CD4-positive, alpha-beta T cell (primary cell): ENCODE measurements around the gene NFE2L1. TPM values are rescaled to one million over a fixed set of nuclear protein-coding genes. Genes with fewer than 3 reads are reported as not detected.

Experiments
- ATAC-seq: fragments of 200-7000 bp; cut with Tn5 transposase; one replicate; pipeline ENCODE4 v1.10.0; 2022; ENCODE audit warnings: mild to moderate bottlenecking; ENCODE audit not compliant: poor library complexity
- CTCF ChIA-PET: fragments of 350-600 bp; sonication (Branson Sonifier 250); formaldehyde crosslinking; loops from one replicate; lab custom pipeline; 2021; ENCODE audit warnings: antibody characterized with exemption, inconsistent platforms; lab: Charles Lee
- POLR2A ChIA-PET: fragments of 350-600 bp; sonication (Branson Sonifier 250); formaldehyde crosslinking; loops from one replicate; lab custom pipeline; 2021; ENCODE audit warnings: antibody characterized with exemption, inconsistent platforms; lab: Charles Lee
- DNase-seq, 14 experiments: peaks; one replicate each; pipeline ENCODE4 v3.0.0-alpha.2; 2013 to 2020; ENCODE audit warnings: mixed read lengths in 2 of 14
- H3K27ac ChIP-seq, 2 donors: one replicate each; pipeline versions ENCODE4 v1.5.1 to v1.7.0; 2013; ENCODE audit warnings: low read length in 2 of 2, low read depth in 1 of 2, mild to moderate bottlenecking in 1 of 2
- H3K27me3 ChIP-seq, 2 experiments: 1 replicate in 1 of 2; 2 replicates in 1 of 2; pipeline versions ENCODE4 v1.6.1 to v1.7.0; 2013; ENCODE audit warnings: low read length in 2 of 2, control low read depth in 1 of 2, mild to moderate bottlenecking in 1 of 2, moderate library complexity in 1 of 2; ENCODE audit not compliant: insufficient read depth in 2 of 2, control insufficient read depth in 1 of 2
- H3K36me3 ChIP-seq: one replicate; pipeline ENCODE4 v1.6.1; 2013; ENCODE audit warnings: low read length, control low read depth; ENCODE audit not compliant: insufficient read depth
- H3K4me1 ChIP-seq: one replicate; pipeline ENCODE4 v1.6.1; 2013; ENCODE audit warnings: low read length, control low read depth; ENCODE audit not compliant: insufficient read depth
- H3K4me3 ChIP-seq: one replicate; pipeline ENCODE4 v1.5.1; 2013; ENCODE audit warnings: mild to moderate bottlenecking, low read length, moderate library complexity
- H3K9me3 ChIP-seq, 2 experiments: 1 replicate in 1 of 2; 2 replicates in 1 of 2; pipeline versions ENCODE4 v1.6.1 to v1.7.0; 2013; ENCODE audit warnings: low read length in 2 of 2, mild to moderate bottlenecking in 2 of 2, control low read depth in 1 of 2, moderate library complexity in 1 of 2; ENCODE audit not compliant: control insufficient read depth in 1 of 2, insufficient read depth in 1 of 2
- H3K27ac Mint-ChIP-seq: one replicate; pipeline ENCODE4 v1.8.0; 2020; ENCODE audit warnings: mixed read lengths
- H3K27me3 Mint-ChIP-seq: one replicate; pipeline ENCODE4 v1.8.0; 2021; ENCODE audit warnings: mixed read lengths
- H3K36me3 Mint-ChIP-seq: one replicate; pipeline ENCODE4 v1.8.0; 2021; ENCODE audit warnings: low read depth, mixed read lengths
- H3K4me1 Mint-ChIP-seq: one replicate; pipeline ENCODE4 v1.8.0; 2021; ENCODE audit warnings: low read depth, mixed read lengths
- H3K4me3 Mint-ChIP-seq: one replicate; pipeline ENCODE4 v1.8.0; 2020; ENCODE audit warnings: mild to moderate bottlenecking, mixed read lengths
- H3K9me3 Mint-ChIP-seq: one replicate; pipeline ENCODE4 v1.8.0; 2020; ENCODE audit warnings: mixed read lengths
- intact Hi-C, 2 experiments: fragments of 100-400 bp; cut with DNase I in 1 of 2; cut with micrococcal nuclease in 1 of 2; formaldehyde crosslinking; loops; one replicate each; pipeline versions ENCODE4 v1.15.1 to v1.9.0; 2023 to 2025; cut with DNase I, micrococcal nuclease
- microRNA-seq: library from miRNA; unstranded; fragments of <30 nt; microRNA quantifications from one replicate; pipeline ENCODE4 v1.2.0, GENCODE V29; 2021; ENCODE audit warnings: borderline microRNAs expressed, borderline replicate concordance
- total RNA-seq, 174 experiments: library from RNA in 2 of 174; stranded (reverse) in 2 of 174; gene quantifications; one replicate each; pipeline ENCODE4 v1.2.3 and lab custom pipeline; 2021 to 2026
- TF ChIP-seq, protein P1 (sequence below): fragments of 200-600 bp; IDR thresholded peaks from one replicate; pipeline ENCODE4 v1.8.0; 2022; ENCODE audit warnings: antibody characterized with exemption, mild to moderate bottlenecking

NFE2L1 gene
- total RNA-seq, 2 experiments from 2014 or later, result 28.1 to 30.6 TPM

DNA sequence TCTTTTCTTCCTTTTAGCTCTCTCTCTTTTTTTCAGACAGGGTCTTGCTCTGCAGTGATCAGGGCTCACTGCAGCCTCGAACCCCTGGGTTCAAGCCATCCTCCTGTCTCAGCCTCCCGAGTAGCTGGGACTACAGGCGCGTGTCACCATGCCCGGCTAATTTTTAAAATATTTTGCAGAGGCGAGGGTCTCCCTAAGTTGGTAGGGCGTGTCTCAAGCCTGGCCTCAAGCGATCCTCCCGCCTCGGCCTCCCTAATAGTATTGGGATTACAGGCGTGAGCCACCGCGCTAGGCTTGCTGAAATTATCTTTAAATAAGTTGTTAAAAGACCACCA is 58.6 kb downstream of the NFE2L1 start:
- no peaks in the 10 kb centered on the region for H3K9me3 Mint-ChIP-seq
- TF ChIP-seq, protein P1, sequence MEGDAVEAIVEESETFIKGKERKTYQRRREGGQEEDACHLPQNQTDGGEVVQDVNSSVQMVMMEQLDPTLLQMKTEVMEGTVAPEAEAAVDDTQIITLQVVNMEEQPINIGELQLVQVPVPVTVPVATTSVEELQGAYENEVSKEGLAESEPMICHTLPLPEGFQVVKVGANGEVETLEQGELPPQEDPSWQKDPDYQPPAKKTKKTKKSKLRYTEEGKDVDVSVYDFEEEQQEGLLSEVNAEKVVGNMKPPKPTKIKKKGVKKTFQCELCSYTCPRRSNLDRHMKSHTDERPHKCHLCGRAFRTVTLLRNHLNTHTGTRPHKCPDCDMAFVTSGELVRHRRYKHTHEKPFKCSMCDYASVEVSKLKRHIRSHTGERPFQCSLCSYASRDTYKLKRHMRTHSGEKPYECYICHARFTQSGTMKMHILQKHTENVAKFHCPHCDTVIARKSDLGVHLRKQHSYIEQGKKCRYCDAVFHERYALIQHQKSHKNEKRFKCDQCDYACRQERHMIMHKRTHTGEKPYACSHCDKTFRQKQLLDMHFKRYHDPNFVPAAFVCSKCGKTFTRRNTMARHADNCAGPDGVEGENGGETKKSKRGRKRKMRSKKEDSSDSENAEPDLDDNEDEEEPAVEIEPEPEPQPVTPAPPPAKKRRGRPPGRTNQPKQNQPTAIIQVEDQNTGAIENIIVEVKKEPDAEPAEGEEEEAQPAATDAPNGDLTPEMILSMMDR, result no peak
- ChIA-PET POLR2A (interaction anchor here (0.6 to 1.5 kb wide), 8 partner anchors 15 to 786 kb away, joined by 3 to 8 read pairs (median 4); partner anchors contain the start of genes ATP5MC1, KPNB1 and PNPO), CTCF (interaction anchor here (1.5 to 2.7 kb wide), 2 partner anchors 81 to 136 kb away, joined by 4 to 7 read pairs; partner anchors contain the start of gene CDK5RAP3)
- H3K4me1 ChIP-seq, result peaks cover 37% of the 10 kb centered on the region
- H3K36me3 Mint-ChIP-seq, result peaks cover 10% of the 10 kb centered on the region
- H3K27ac Mint-ChIP-seq, result peak overlapping the region; percentile 88
- intact Hi-C loops, result loop anchor here (1.0 to 10.0 kb wide), 4 partner anchors 58 to 272 kb away; partner anchors contain the start of genes LRRC46 (in 1 of the 2), MRPL10 (in 1 of the 2), NFE2L1 (in 1 of the 2) and SP2 (in 1 of the 2)
- H3K4me3 Mint-ChIP-seq, result peak overlapping the region; percentile 97
- ATAC-seq (no peak), DNase-seq (no peak)
- H3K27me3 ChIP-seq, result no peaks in the 10 kb centered on the region
- no peaks in the 10 kb centered on the region for H3K9me3 ChIP-seq
- H3K27me3 Mint-ChIP-seq, result no peaks in the 10 kb centered on the region
- peak overlapping the region; percentile 92 for H3K4me3 ChIP-seq
- H3K36me3 ChIP-seq, result no peaks in the 10 kb centered on the region
- H3K27ac ChIP-seq, result peak overlapping the region; percentile 84 to 93
- H3K4me1 Mint-ChIP-seq, result peaks cover 63% of the 10 kb centered on the region

DNA sequence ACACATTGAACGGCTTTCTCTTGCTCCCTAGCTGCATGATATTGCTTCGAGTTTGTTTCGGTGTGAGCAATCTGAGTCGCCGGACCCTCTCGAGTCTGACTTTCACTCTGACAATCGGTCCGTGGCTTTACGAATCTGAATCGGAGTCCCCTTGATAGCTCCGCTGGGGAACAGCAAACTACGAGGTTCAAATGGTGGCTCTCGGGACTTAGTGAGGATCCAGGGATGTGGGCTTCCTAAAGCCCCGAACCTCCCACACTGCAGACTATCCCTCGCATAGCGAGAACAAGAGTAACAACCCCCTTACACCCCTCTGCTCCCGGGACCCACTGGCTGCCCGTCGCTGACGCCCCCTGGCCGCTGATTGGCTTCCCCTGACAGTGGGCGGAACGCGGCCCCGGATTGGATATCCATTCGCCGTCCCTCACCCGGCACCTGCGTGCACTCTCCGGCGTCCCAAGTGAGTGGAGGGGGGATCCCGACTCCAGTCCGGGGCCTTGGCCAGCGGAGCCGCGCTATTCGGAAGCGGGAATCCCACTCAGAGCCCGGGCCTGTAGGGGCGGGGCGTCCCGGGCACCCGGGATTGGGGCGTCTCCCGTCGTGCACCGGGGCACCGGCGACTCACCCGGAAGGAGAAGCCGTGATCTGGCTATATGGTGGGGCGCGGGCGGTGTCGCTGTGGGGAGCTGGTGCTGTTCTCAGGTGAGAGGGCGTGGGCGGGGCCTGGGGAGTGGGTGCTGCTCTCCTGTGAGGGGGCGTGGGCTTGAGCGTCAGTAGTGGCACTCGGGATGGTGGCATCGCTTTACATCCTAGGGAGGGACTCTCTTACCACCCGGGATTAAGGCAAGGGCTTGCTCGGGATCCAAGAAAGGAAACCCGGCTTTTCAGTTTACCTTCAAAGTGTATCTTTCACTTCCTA is 59.2 kb downstream of the NFE2L1 start, which contains the start of gene SNX11:
TSS of gene SNX11 (plus strand) at position 630 of the 919 bp plus-strand sequence. CDS start 4,278 bp downstream, outside the sequence.
- Histone ChIP-seq H3K4me1 (peaks cover 40% of the 10 kb centered on the region), H3K36me3 (peaks cover under 1% of the 10 kb centered on the region), H3K4me3 (peak within 1 kb of the TSS; percentile 92), H3K27me3 (no peaks in the 10 kb centered on the region), H3K9me3 (no peaks in the 10 kb centered on the region), H3K27ac (peak within 1 kb of the TSS; percentile 84 to 93)
- ATAC-seq (peak; percentile 93), DNase-seq (peak; percentile 86 to 97 (median 94))
- no peaks in the 10 kb centered on the region for H3K27me3 Mint-ChIP-seq
- ChIA-PET CTCF (interaction anchor here (0.8 to 2.7 kb wide), 6 partner anchors 10 to 136 kb away, joined by 3 to 9 read pairs (median 4); partner anchors contain the start of gene CDK5RAP3), POLR2A (interaction anchor here (0.6 to 2.3 kb wide), 16 partner anchors 8 to 785 kb away, joined by 3 to 14 read pairs (median 4); partner anchors contain the start of genes ATP5MC1, KPNB1, NFE2L1 and OSBPL7)
- TF ChIP-seq, protein P1, result no peak
- H3K9me3 Mint-ChIP-seq, result no peaks in the 10 kb centered on the region
- peaks cover 63% of the 10 kb centered on the region for H3K4me1 Mint-ChIP-seq
- H3K27ac Mint-ChIP-seq, result peak within 1 kb of the TSS; percentile 88
- intact Hi-C loops, result loop anchor here (1.0 to 10.0 kb wide), 5 partner anchors 59 to 273 kb away; partner anchors contain the start of genes LRRC46 (in 1 of the 2), MRPL10 (in 1 of the 2), NFE2L1 (in 1 of the 2) and SP2 (in 1 of the 2)
- H3K4me3 Mint-ChIP-seq, result peak within 1 kb of the TSS; percentile 97
- peaks cover 10% of the 10 kb centered on the region for H3K36me3 Mint-ChIP-seq

DNA sequence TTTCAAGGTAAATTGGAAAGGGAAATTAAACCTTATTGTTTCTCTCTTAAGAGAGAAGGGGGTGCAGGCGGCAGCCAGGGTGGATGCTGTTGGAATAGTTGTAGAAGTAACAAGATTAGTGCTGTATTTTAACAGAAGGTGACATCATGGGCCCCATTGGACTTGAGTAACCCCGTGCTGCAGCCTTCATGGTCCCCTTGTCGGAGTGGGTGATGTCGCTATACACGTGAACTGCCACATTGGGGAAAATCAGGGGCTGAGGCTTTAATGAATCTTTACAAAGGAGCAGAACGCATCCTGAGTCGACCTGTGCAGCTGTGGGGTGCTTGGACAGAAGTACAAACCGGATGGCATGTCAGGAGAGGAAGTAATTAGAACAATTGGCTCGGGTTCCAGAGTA is 62.6 kb downstream of the NFE2L1 start:
- H3K27ac ChIP-seq, result no peak overlapping the region

More for the DNA sequence above, 62.6 kb downstream of the NFE2L1 start:
- Mint-ChIP-seq H3K27me3 (no peaks in the 10 kb centered on the region), H3K36me3 (peaks cover 17% of the 10 kb centered on the region), H3K27ac (peak overlapping the region; percentile 61), H3K9me3 (no peaks in the 10 kb centered on the region), H3K4me3 (peak overlapping the region; percentile 27), H3K4me1 (peaks cover 55% of the 10 kb centered on the region)
- Histone ChIP-seq H3K36me3 (peaks cover 9% of the 10 kb centered on the region), H3K27me3 (no peaks in the 10 kb centered on the region), H3K4me3 (no peak overlapping the region), H3K4me1 (peaks cover 52% of the 10 kb centered on the region), H3K9me3 (no peaks in the 10 kb centered on the region)
- ATAC-seq, result no peak
- DNase-seq, result no peak
- CTCF ChIA-PET, result no interaction called here
- intact Hi-C loops, result no loop called here
- TF ChIP-seq, protein P1, result no peak
- POLR2A ChIA-PET, result no interaction called here

Small RNA genes lying within 50 kb of the gene (microRNA-seq; reads per million reads assigned to microRNA genes)
- 13.0 reads per million, percentile 43 among the genes with 10 or more reads in this experiment for gene MIR152

Other genes with a start within 250 kb of the NFE2L1 start
- gene OSBPL7, start 226.6 kb upstream of the NFE2L1 start, total RNA-seq, result 10 to 100 TPM; 30.1 to 30.8 TPM
- gene MRPL10, start 216.8 kb upstream of the NFE2L1 start, total RNA-seq, result 10 to 100 TPM; 49.0 to 51.4 TPM
- gene LRRC46, start 216.7 kb upstream of the NFE2L1 start, total RNA-seq, result under 1 TPM; 0.42 to 0.85 TPM
- gene SCRN2, start 207.1 kb upstream of the NFE2L1 start, total RNA-seq, result 10 to 100 TPM; 15.3 to 17.2 TPM
- gene SP6, start 197.2 kb upstream of the NFE2L1 start, total RNA-seq, result under 1 TPM; 0.17 to 0.27 TPM
- gene SP2, start 152.1 kb upstream of the NFE2L1 start, total RNA-seq, result 10 to 100 TPM; 19.9 to 21.5 TPM
- gene PNPO, start 106.8 kb upstream of the NFE2L1 start, total RNA-seq, result 1 to 10 TPM; 2.2 to 2.4 TPM
- not detected for gene PRR15L, start 90.5 kb upstream of the NFE2L1 start, total RNA-seq
- gene CDK5RAP3, start 77.2 kb upstream of the NFE2L1 start, total RNA-seq, result 100 to 1,000 TPM; 206 to 224 TPM
- under 1 TPM; 0.47 to 0.88 TPM for gene COPZ2, start 10.6 kb upstream of the NFE2L1 start, total RNA-seq
- gene CBX1, start 53.1 kb downstream of the NFE2L1 start, total RNA-seq, result 1 to 10 TPM; 5.5 to 6.6 TPM
- 1 to 10 TPM; 6.8 to 8.7 TPM for gene SNX11, start 59.4 kb downstream of the NFE2L1 start, total RNA-seq